NCI-H2107 treated with DMSO at 0.1 percent for 48 hours (cell line): ENCODE results near the gene ARL8B.

ENCODE experiments used
- DNase-seq: peaks from one replicate; lab custom pipeline; 2025; ENCODE audit not compliant: unreplicated experiment; lab: John Stamatoyannopoulos, UW

Gene ARL8B

DNA sequence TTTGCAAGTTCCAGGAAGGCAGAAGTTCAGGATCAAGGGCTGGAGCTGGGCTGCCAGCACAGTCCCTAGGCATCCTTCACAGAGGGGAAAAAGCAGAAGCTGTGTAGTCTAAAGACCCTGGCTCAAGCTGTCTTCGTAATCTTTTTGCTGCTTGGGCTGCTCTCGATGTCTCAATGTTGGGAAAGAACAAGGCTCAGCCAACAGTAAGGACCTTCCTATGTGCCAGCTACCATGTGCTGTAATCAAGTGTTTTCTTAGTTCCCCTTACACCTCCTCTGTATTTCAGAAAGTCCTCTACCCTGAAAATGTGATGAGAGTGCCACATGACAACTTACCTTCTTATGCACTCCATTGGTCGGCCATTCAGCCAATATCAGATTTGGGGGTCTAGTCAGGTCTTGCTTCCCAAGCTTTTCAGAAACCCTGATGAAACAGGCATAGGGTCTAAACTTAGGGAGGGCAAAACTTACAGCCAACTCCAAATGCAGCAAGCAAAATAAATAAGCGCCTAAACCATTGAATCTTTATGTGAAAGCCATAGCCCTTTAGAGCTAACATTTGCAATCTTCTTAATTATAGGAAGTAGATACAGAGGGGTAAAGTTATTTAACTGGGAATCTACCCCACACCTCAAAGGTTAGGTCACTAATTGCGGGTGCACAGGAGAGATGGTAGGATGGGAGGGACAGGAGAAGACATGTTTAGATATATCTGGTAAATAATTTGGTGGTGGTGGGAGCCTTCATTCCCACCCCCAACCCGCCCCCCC is 64.2 kb downstream of the ARL8B start:
- no peak for DNase-seq

DNA sequence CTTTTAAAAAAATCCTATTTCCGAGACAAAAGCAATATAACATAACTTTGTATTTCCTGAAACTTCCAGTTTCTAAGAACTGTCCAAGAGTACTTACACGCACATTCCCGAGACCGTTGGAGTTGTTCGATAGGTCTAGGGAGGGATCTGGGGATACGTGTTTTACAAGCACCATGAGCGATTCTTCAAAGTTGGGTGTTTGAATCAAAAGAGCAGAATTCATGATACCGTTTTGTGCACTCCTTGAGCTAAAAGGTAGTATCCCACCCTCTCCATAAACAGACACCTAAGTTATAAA is 64.7 kb downstream of the ARL8B start:
- DNase-seq = no peak

DNA sequence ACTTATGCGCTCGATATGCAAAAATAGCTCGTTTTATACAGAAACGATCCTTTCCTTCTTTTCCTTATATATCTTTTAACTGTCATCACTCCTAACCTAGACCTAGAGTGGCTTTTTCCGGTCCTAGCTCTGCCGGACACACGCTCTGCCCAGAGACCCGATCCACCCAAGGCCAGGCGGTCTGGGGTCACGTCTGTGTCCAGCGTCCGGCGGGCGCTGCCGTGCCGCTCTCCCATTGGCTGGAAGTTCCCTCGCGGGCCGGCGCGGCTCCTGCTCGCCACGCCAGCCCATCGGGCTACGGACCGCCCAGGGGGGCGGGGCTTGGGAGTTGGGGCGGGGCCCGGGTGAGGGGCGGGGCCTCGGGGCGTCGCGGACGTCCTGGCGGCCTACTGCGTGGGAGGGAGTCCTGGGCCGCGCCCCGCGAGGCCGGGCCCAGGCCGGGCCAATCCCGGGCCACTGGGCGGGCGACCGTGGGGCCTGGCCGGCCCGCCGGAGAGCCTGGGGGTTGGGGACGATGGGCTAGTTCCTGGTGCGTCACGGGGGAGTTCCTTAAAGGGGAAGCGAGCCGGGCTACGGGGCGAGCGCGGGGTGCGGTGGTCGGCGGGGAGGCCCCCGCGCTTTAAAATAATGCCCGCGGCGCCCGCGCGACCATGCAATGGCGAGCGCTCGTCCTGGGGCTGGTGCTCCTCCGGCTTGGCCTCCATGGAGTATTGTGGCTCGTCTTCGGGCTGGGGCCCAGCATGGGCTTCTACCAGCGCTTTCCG is 65.2 kb downstream of the ARL8B start, which contains the start of gene EDEM1:
TSS of gene EDEM1 (plus strand) at position 552 of the 764 bp plus-strand sequence. CDS start at position 651, 99 bp downstream.
- no peak for DNase-seq

DNA sequence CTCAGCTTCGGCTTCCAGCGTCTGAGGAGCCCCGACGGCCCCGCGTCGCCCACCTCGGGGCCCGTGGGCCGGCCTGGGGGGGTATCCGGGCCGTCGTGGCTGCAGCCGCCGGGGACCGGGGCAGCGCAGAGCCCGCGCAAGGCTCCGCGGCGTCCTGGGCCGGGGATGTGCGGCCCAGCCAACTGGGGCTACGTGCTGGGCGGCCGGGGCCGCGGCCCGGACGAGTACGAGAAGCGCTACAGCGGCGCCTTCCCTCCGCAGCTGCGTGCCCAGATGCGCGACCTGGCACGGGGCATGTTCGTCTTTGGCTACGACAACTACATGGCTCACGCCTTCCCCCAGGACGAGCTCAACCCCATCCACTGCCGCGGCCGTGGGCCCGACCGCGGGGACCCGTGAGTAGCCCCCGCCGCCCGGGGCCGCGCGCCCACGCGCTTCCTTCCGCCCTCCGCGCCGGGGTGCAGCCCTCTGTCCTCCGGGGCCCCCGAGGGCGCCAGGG is 65.9 kb downstream of the ARL8B start:
- no peak for DNase-seq

DNA sequence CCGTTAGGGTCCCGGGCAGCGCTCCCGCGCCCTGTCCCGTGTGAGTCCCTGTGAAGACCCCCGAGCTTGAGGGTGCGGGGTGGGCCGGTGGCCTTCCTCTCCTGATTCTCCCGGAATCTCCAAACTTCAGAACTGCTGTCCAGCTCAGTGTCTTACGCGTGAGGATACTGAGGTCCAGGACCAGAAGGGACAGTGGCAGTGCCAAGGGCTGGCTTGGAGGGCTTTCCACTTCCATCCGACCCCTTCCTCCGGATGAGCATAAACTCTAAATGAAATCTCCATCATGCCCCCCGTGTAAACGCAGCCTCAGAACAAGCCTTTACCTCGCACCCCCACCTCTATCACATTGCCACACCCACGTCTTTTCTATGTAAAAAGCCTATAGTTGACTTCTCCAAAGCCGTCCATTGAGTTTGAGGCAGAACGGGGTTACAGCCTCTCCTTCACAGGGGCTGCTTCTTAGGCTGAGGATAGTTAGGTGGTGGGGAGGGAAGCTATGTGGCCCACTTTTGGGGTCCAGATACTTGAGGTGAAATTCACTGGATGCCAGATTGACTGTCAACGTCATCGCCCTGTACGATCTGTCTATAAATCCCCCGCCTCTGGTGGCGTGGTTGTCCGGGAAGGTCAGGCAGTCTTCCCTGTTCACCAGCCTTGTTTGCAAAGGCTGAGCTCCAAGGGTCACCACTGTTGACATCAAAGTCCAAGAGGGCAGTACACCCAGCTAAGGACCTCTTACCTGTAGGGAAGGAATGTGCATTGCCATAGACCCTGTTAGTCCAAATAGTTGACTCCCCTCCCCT is 66.5 kb downstream of the ARL8B start:
- no peak for DNase-seq

DNA sequence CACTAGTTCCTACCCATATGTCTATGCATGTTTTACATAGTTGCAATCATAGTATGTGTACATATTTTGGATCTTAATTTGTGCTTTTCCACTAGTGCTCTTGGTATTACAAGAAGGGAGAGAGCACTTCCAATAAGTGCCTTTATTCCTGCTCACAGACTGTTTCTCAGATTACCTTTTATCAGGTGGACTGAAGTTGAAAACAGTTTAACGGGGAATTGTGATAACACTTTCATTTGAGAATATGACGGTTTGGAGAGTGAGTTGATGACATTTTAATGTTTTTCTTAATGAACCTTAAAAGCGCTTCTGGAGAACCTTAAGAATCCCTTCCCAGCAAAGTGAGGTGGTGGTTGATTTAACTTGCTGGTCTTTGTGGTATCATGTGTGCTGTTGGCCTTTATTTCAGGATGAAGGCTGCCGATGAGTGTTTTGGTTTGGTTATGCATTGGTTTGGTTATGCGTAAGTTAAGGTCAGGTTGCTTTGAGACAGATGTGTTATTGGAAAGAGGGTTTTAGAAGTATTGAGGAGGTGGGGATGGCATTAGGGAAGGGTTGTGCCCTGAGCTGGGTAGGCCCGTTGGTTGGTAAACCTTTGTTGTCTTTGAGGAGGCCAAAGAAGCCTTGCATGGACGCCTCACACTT is 68.2 kb downstream of the ARL8B start:
- peak; percentile 22 for DNase-seq

DNA sequence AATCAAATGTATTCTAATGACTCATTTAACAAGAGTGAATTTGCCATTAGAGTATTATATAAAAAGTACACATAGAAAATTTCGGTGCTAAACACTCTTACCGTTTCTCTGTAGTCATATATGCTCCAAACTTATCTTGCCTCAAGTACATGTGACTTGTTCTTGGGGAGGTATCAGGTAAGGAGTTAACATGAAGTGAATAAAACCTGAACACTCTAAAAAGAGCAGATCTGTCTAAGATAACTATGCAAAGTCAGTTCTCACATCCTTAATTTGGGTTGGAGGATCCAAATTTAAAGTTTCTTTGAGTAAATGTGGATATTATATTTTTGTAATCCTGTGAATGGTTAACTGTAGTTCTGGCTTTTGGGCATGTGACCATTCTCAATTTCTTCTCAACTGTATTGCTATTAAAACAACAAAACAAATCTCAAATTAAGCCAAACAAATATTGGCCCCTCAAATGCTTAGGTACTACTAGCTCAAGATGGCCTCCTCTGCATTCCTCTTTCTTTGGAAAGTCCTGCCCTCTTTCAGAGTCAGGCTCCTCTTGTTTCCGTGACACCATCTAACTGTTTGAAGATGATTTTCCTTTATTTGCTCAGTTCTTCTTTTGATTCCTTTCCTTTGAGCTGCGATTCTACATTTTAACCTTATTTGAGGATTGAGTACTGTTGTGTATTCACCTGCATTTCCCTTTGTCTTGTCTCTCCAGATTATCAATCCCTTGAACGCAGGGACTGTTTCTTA is 69.6 kb downstream of the ARL8B start:
- no peak for DNase-seq

DNA sequence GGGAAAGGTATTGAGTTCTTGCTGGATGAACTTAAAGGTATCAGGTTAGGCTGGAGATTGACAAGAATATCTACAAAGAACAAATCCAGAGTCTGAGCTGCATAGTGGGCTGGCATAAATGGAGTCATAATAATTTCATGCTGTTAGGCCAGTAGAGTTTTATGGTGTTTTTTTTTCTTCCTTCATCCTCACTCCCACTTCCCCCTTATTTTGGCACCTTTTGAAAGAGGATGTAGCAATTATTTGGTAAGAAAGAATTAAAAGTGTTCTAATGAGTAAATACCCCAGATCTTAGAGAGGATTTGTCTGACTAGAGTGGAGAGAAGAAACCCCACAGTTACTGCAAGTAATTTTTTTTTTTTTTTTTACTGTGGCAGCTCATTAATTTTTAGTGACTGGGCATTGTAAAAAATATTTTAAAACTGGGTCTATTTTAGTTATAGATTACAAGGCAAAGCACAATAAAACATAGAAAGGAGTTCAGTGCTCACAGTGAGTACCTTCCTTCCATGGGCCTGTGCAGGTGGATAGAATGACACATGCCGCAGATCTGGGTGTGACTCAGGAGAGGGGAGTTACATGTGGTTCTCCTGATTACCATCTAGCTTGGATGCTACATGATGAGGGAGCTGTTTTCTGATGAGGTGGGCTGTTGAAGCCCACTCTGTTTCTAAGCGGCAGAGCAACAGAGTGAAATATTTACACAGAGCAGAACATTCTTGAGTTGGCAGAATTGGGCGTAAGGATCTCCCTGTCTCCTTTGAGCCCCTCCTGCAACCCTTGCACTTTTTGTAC is 70.7 kb downstream of the ARL8B start:
- DNase-seq = no peak

DNA sequence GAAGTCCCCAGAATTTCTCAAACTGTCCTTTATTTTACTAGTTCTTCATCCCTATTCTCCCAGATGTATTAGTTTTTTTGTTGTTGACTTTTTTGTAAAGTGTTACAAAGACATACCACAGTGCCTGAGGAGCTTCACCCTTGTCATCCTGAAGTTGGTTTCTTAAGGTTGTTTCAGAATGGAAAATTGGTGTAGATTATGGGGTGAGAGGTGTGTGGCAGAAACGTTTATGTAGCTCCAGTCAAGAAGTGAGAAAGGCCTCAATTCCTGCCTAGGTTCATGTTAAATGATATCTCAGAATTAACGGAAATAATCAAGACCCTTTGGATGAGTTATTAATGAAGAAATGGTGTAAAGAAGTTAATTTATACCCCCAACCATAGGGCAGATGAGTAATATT is 72.2 kb downstream of the ARL8B start:
- DNase-seq = no peak

DNA sequence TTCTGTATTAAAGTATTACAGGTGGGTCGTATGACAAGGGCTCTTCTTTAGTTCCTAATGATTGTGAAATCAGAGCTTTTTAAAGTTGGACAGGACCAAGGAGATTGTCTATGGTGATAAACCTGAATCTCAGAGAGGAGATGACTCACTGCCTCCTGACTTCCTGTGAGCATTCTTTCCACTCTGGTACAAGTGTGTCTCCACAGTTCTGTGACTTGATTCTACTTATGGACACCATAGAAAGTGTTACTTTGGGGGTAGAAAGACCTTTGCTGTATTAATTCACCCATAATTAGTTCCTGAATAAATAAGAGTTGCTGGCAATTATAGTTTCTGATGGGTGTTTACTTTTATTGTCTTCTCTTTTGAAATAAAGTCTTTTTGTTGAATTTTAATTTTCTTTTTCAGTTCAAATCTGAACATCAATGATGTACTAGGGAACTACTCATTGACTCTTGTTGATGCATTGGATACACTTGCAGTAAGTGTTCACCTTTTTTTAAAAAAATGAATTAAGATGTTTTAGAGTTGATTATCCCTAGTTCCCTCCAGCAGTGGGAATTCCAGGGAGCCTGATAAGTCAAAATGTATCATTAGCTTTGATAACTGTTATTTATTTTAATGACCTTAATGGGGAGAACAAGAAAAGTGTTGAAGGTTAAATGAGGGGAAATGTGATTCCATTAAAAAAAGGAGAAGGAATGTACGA is 72.9 kb downstream of the ARL8B start:
- DNase-seq = no peak

DNA sequence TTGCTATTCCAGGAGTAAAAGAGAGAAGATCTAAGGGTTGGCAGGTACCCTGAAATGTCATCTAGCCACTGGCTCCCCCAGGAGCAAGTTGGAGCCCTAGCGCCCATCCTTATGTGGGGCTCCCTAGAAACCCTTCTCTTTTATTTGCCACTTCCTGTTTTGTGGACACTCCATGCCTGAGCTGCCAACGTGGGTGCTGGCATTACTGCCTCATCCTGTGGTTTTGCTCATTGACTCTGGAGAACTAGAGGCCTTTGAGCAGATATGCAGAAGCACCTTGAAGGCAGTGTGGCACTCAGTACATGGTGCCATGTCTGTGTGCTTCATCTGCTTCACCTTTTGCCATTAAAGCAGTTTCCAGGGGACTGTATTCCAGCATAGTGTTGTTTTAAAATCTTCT is 73.5 kb downstream of the ARL8B start:
- DNase-seq = no peak

DNA sequence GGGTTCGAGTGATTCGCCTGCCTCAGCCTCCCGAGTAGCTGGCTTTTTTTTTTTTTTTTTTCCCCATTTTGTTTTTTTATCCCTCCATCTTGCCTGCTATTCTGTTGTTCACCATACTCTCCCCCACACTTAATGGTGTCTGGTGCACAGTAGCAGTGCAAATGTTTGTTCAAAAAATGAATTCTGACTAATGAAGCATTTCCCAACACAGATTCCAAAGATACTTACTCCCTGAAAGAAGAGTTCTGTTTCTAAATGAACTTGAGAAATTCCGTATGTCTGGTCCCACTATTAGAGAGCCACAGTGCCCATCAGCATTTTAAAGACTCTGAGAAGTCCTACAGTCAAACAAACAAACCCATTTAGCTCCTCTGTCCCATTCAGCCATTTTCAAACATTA is 74.9 kb downstream of the ARL8B start:
- no peak for DNase-seq

DNA sequence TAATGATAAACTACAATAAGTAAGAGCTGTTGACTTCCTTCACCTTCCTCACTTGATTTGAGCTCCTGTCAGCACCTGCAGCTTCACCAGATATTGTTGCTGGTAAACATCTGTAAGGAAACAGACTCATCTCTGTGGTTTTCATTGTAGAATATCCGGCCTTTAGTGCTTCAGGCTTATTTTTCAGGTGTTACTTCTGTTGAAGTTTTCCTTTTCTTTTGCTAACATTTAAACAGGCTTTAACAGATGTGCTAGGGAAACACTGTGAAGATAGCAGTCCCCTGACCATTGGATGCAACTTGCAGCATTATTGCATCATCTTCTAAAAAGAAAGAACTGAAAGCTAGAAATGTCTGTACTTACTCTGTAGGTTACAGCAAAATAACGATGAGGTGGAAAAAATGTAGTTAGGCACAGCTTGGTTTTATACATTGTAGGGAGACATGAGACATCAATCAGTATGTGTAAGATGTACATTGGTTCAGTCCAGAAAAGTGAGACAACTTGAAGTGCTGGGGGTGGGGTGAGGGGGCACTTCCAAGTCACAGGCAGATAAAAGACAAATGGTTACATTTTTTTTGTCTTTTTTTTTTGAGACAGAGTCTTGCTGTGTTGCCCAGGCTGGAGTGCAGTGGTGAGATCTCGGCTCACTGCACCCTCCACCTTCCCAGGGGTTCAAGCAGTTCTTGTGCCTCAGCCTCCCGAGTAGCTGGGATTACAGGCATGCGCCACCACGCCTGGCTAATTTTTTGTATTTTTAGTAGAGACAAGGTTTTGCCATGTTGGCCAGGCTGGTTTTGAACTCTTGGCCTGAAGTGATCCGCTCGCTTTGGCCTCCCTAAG is 75.6 kb downstream of the ARL8B start:
- DNase-seq = no peak

DNA sequence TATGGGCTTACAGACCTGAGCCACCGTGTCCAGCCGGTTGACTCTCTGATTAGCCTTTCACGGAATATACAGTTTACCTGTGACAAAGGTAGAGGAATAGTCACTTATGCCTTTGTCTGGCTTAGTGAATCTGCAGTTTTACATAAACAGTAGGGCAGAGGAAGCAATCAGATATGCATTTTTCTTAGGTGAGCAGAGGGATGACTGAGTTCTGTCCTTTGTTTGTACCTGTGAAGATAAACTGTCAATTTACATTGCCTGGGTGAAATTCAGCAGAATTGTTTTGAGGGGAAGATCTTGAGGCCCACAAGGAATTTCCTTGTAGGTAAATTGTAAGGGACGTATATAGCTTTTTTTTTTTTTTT is 76.2 kb downstream of the ARL8B start:
- no peak for DNase-seq

DNA sequence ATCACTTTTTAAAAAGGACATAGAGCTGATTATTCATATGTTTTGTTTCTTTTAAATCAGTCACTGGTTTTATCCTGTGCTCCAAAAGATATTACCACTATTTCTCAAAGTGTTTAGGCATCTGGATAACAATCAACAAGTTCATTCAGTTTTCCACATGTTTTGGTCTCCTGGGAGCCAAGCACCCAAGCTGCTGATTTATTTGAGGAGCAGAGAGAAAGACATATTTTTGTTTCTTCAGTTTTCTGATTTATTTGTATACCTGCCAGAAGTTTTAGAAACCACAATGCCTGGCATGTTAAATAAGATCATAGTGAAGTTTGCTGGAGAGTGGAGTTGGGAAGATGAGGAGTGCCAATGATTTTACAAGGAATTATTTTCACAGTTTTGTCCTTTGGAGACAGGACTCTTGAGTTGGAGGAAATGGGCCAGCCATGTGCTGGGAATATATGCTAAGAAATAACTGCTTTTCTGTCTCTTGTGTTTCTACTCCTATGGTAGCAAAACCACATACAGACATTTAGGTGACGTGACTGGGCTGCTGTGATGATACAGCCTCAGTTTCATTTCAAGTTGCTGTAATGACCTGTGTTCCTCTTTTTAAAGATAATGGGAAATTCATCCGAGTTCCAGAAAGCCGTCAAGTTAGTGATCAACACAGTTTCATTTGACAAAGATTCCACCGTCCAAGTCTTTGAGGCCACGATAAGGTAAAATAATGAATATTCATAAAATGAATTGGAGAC is 77.1 kb downstream of the ARL8B start:
- no peak for DNase-seq

DNA sequence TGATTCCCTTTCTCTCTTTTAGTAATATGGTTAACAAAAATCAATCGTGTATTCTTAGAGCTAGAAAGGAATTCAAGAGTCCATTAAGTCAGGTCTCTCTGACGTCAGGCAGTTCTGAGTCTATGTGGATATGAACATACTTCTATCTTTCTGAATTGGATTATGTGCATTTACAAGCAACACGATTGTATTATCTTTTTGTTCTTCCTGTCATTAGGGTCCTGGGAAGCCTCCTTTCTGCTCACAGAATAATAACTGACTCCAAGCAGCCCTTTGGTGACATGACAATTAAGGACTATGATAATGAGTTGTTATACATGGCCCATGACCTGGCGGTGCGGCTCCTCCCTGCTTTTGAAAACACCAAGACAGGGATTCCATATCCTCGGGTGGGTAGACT is 79.4 kb downstream of the ARL8B start:
- DNase-seq = no peak

DNA sequence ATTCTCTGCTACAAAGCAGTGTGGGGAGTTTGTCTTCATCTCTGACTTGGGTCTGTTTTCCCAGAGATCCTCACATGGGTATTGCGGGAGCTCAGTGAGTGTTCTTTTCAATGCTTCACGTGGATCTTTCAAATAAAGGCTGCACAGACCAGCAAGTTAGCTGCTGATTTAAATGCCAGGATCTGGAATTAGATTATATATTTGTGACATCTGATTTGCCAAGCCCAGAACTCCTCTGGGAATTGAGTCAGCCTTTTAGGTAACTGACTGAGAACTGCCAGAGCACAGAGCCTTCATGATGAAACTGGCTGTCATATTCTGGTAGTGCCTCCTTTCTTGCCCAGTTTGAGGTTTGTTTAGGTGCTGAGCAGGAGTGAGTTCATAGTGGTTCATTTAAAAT is 80.1 kb downstream of the ARL8B start:
- DNase-seq = no peak
